GM12865 (cell line): ENCODE results near the gene HUWE1.
"Not testable (repeated sequence)": the region's sequence is repeated elsewhere in the genome, so short reads cannot be mapped to it uniquely, and the experiment has no call there.

ENCODE experiments used
- DNase-seq: peaks from one replicate; pipeline ENCODE4 v3.0.0; 2010; ENCODE audit warnings: low read depth
- H3K4me3 ChIP-seq: 2 replicates; pipeline ENCODE4 v1.5.1; 2011; ENCODE audit warnings: mild to moderate bottlenecking, low read depth, low read length, control low read depth
- TF ChIP-seq, protein P1 (sequence below): IDR thresholded peaks from 2 replicates; pipeline ENCODE4 v1.5.1; 2011; ENCODE audit warnings: low read length, control low read depth, low read depth, inconsistent platforms; ENCODE audit not compliant: insufficient read depth; ENCODE audit errors: missing control alignments

Gene HUWE1

DNA sequence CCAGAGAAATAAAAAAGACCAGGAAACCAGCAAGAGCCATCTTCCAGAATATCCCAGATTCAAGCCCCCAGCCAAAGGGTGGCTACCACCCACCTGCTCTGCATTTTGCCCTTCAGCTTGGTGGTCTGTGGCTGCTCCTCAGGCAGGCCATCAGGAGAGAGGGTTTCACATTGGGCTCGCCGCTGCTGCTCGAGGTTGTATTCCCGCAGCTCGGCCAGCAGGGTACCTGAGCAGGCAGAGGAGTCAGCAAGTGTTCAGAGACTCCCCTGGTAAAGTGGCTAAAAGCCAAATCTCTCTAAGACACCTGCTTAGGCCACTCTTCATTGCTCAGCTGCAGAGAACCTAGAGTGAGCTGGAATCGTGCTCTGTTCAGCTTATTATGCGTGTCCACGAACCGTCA, 141.6 kb downstream of the HUWE1 start:
- TF ChIP-seq, protein P1, sequence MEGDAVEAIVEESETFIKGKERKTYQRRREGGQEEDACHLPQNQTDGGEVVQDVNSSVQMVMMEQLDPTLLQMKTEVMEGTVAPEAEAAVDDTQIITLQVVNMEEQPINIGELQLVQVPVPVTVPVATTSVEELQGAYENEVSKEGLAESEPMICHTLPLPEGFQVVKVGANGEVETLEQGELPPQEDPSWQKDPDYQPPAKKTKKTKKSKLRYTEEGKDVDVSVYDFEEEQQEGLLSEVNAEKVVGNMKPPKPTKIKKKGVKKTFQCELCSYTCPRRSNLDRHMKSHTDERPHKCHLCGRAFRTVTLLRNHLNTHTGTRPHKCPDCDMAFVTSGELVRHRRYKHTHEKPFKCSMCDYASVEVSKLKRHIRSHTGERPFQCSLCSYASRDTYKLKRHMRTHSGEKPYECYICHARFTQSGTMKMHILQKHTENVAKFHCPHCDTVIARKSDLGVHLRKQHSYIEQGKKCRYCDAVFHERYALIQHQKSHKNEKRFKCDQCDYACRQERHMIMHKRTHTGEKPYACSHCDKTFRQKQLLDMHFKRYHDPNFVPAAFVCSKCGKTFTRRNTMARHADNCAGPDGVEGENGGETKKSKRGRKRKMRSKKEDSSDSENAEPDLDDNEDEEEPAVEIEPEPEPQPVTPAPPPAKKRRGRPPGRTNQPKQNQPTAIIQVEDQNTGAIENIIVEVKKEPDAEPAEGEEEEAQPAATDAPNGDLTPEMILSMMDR = no peak
- no peak overlapping the region for H3K4me3 ChIP-seq
- DNase-seq = no peak

DNA sequence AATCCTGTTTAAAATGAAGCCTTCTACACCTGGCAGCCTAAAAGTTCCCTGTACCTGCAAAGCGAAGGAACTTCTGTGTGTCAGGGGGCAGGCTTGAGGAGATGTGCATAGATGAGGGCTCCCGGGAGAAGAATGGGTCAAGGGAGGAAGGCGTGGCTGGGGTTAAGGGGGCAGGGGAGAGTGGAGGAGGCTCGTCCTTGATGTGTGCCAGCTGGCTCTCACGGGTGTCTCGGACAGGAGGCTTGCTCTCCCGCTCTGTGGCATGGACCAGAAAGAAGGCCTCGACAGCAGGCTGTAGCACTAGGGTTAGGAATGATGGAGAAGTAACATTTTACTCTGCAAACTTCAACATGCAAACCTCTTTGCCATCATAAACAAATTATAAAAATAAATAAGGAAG, 147.7 kb downstream of the HUWE1 start:
- no peak overlapping the region for H3K4me3 ChIP-seq
- no peak for DNase-seq
- TF ChIP-seq, protein P1 = no peak

DNA sequence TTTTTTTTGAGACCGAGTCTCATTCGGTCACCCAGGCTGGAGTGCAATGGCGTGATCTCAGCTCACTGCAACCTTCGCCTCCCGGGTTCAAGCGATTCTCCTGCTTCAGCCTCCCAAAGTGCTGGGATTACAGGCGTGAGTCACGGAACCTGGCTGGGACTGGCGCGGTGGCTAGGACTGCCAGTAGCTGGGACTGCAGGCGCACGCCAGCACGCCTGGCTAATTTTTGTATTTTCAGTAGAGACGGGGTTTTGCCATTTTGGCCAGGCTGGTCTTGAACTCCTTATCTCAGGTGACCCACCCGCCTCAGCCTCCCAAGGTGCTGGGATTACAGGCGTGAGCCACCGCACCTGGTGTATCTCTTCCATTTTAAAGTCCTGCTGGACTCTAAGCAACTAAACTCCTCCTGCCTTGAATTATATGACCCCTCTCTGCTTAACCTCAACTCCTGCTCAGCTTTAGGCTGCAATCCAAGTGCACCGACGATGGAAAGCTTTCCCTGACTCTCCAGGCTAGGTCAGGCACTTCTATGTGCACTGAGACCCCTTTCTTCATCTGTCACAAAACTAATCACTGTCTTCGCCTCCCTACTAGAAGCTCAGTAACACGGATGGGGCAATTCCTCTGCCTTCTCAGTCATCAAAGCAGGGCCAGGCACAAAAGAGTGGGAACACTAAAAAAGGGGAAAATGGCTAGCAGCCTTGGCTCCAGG, 155.1 kb downstream of the HUWE1 start:
- DNase-seq, H3K4me3 ChIP-seq: not testable (repeated sequence)

DNA sequence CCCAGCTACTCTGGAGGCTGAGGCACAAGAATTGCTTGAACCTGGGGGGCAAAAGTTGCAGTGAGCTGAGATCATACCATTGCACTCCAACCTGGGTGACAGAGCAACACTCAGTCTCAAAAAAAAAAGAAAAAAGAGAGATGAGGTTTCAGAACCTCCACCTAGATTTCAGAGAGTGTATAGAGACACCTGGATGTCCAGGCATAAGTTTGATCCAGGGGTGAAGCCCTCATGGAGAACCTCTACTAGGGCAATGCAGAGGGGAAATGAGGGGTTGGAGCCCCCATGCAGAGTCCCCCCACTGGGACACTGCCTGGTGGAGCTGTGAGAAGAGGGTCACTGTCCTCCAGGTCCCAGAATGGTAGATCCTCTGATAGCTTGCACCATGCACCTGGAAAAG, 159.5 kb downstream of the HUWE1 start:
- TF ChIP-seq, protein P1 = no peak
- H3K4me3 ChIP-seq = no peak overlapping the region
- no peak for DNase-seq

DNA sequence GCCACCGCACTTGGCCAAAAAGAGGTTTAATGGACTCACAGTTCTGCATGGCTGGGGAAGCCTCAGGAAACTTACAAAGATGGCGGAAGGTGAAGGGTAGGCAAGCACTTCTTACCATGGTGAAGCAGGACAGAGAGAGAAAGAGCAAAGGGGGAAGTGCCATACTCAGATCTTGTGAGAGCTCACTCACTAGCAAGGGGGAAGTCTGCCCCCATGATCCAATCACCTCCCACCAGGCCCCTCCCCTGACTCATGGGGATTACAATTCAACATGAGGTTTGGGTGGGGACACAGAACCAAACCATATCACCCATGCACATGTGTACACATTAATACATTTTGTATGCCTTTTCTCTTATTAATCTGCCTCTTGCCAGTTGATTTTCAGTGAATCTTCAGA, 175.2 kb downstream of the HUWE1 start:
- H3K4me3 ChIP-seq = no peak overlapping the region
- DNase-seq = no peak
- TF ChIP-seq, protein P1 = no peak

DNA sequence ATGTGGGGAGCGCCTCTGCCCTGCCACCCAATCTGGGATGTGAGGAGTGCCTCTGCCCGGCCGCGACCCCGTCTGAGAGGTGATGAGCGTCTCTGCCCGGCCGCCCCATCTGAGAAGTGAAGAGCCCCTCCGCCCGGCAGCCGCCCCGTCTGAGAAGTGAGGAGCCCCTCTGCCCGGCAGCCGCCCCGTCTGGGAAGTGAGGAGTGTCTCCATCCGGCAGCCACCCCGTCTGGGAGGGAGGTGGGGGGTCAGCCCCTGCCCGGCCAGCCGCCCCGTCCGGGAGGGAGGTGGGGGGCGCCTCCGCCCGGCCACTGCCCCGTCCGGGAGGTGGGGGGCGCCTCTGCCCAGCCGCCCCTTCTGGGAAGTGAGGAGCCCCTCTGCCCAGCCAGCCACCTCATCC, 182.5 kb downstream of the HUWE1 start:
- not testable (repeated sequence) for H3K4me3 ChIP-seq, DNase-seq

DNA sequence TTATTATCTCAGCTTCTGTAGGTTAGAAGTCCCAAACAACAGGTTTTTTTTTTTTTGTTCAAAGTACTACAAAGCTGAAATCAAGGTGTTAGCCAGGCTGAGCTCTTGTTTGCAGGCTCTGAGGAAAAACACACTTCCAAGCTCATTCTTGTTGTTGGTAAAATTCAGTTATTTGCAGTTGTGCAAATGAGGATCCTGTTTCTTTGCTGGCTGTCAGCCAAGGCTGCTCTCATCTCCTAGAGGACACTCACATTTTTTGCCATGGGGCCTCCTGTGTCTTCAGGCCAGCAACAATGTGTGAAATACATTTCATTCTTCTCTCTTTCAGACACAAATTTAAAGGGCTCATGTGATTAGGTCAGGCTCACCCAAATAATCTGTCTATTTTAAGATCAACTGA, 192.1 kb downstream of the HUWE1 start:
- TF ChIP-seq, protein P1 = no peak
- DNase-seq = no peak
- H3K4me3 ChIP-seq = no peak overlapping the region

DNA sequence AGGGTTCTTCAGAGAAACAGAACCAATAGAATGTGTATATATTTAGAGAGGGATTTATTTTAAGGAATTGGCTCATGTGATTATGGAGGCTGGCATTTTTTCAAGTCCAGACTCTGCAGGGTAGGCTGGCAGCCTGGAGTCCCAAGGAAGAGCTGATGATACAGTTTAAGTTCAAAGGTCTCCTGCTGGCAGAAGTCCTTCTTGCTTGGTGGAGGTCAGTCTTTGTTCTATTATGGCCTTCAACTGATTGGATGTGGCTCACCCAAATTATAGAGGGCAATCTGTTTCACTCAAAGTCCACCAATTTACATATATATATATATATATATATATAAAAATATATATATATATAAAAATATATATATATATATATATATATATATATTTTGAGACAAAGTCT, 200.2 kb downstream of the HUWE1 start:
- no peak overlapping the region for H3K4me3 ChIP-seq
- TF ChIP-seq, protein P1 = no peak
- no peak for DNase-seq
